NCI-H128 (cell line): Measurements from ENCODE around the gene SNX9.
"Not testable (repeated sequence)": the region's sequence is repeated elsewhere in the genome, so short reads cannot be mapped to it uniquely, and the experiment has no call there.

ENCODE experiments used
- DNase-seq: peaks from one replicate; lab custom pipeline; 2025; ENCODE audit not compliant: unreplicated experiment; lab: John Stamatoyannopoulos, UW

The SNX9 gene

GRCh38 chr6:157830354-157831017 lies 7.4 kb downstream of the SNX9 start:
- DNase-seq = no peak

- DNase-seq = no peak
These were observed 7.9 kb downstream of the SNX9 start for GRCh38 chr6:157831018-157831369.

GRCh38 chr6:157831424-157832249 lies 8.6 kb downstream of the SNX9 start:
- no peak for DNase-seq

GRCh38 chr6:157832250-157832967 lies 9.4 kb downstream of the SNX9 start:
- no peak for DNase-seq

- no peak for DNase-seq
These were observed 11.5 kb downstream of the SNX9 start for GRCh38 chr6:157834549-157834948.

- no peak for DNase-seq
These were observed 15.8 kb downstream of the SNX9 start for GRCh38 chr6:157838718-157839430.

GRCh38 chr6:157839606-157840005 lies 16.6 kb downstream of the SNX9 start:
- DNase-seq = no peak

- DNase-seq = no peak
These were observed 17.2 kb downstream of the SNX9 start for GRCh38 chr6:157840261-157840660.

- no peak for DNase-seq
These were observed 17.7 kb downstream of the SNX9 start for GRCh38 chr6:157840776-157841175.

GRCh38 chr6:157841211-157841840 lies 18.3 kb downstream of the SNX9 start:
- DNase-seq = no peak

- DNase-seq = no peak
These were observed 19.2 kb downstream of the SNX9 start for GRCh38 chr6:157842212-157842611.

GRCh38 chr6:157844196-157844595 lies 21.1 kb downstream of the SNX9 start:
- not testable (repeated sequence) for DNase-seq

GRCh38 chr6:157845493-157846259 lies 22.6 kb downstream of the SNX9 start:
- no peak for DNase-seq

GRCh38 chr6:157847846-157848245 lies 24.8 kb downstream of the SNX9 start:
- DNase-seq = no peak

- no peak for DNase-seq
These were observed 25.6 kb downstream of the SNX9 start for GRCh38 chr6:157848693-157849092.

GRCh38 chr6:157849288-157850017 lies 26.4 kb downstream of the SNX9 start:
- DNase-seq = no peak

GRCh38 chr6:157850030-157850429 lies 27.0 kb downstream of the SNX9 start:
- no peak for DNase-seq

GRCh38 chr6:157853018-157853805 lies 30.2 kb downstream of the SNX9 start:
- no peak for DNase-seq
